ENCODE data around the gene GPX3. TPM values are rescaled to one million over a fixed set of nuclear protein-coding genes. Genes with fewer than 3 reads are reported as not detected.

The GPX3 gene
- total RNA-seq, 3 donors from 2014 or later, result 44.6 to 460 (median 147) TPM

GRCh38 chr5:151002681-151003502, 17.5 kb upstream of the GPX3 start:
- DNase-seq (no peak), ATAC-seq (no peak)
- Histone ChIP-seq H3K9me3 (no peaks in the 10 kb centered on the region), H3K4me1 (ENCODE audit: low read depth) (peaks cover 11% of the 10 kb centered on the region), H3K4me3 (no peak overlapping the region), H3K36me3 (ENCODE audit: low read depth) (no peaks in the 10 kb centered on the region)
- intact Hi-C loops (cut with DNase I, micrococcal nuclease), result loop anchor here in 1 of 2 donors (5.0 kb wide), 1 partner anchor 44 kb away; no protein-coding TSS in a partner anchor
- no peak for TF ChIP-seq CTCF (IDR thresholded peaks at IDR 0.05)

GRCh38 chr5:151003503-151003860, 16.9 kb upstream of the GPX3 start:
- TF ChIP-seq CTCF (IDR thresholded peaks at IDR 0.05), result no peak
- ATAC-seq, result no peak
- Histone ChIP-seq H3K4me3 (no peak overlapping the region), H3K9me3 (no peaks in the 10 kb centered on the region), H3K36me3 (ENCODE audit: low read depth) (no peaks in the 10 kb centered on the region), H3K4me1 (ENCODE audit: low read depth) (peaks cover 11% of the 10 kb centered on the region)
- no peak for DNase-seq
- intact Hi-C loops (cut with DNase I, micrococcal nuclease), result loop anchor here in 1 of 2 donors (5.0 kb wide), 1 partner anchor 44 kb away; no protein-coding TSS in a partner anchor

GRCh38 chr5:151004499-151004898, 15.9 kb upstream of the GPX3 start:
- intact Hi-C loops (cut with DNase I, micrococcal nuclease), result loop anchor here in 1 of 2 donors (5.0 kb wide), 1 partner anchor 43 kb away; no protein-coding TSS in a partner anchor
- Histone ChIP-seq H3K4me1 (ENCODE audit: low read depth) (peaks cover 11% of the 10 kb centered on the region), H3K36me3 (ENCODE audit: low read depth) (no peaks in the 10 kb centered on the region), H3K4me3 (no peak overlapping the region), H3K9me3 (no peaks in the 10 kb centered on the region)
- no peak for TF ChIP-seq CTCF (IDR thresholded peaks at IDR 0.05)
- peak; percentile 33 for ATAC-seq
- no peak for DNase-seq

- DNase-seq (no peak), ATAC-seq (peak; percentile 7)
- Histone ChIP-seq H3K4me1 (ENCODE audit: low read depth) (peaks cover 11% of the 10 kb centered on the region), H3K36me3 (ENCODE audit: low read depth) (no peaks in the 10 kb centered on the region), H3K9me3 (no peaks in the 10 kb centered on the region), H3K4me3 (no peak overlapping the region)
- intact Hi-C loops (cut with DNase I, micrococcal nuclease), result no loop called here
- TF ChIP-seq CTCF (IDR thresholded peaks at IDR 0.05), result no peak
These were observed 15.0 kb upstream of the GPX3 start for GRCh38 chr5:151005187-151005949.

GRCh38 chr5:151005950-151006576, 14.3 kb upstream of the GPX3 start:
- DNase-seq (peak; percentile 68 to 81 (median 78)), ATAC-seq (peak; percentile 62)
- peaks cover 11% of the 10 kb centered on the region for H3K4me1 ChIP-seq (ENCODE audit: low read depth)
- no peak for TF ChIP-seq CTCF (IDR thresholded peaks at IDR 0.05)
- no peaks in the 10 kb centered on the region for H3K9me3 ChIP-seq
- H3K36me3 ChIP-seq (ENCODE audit: low read depth), result no peaks in the 10 kb centered on the region
- no peak overlapping the region for H3K4me3 ChIP-seq
- intact Hi-C loops (cut with DNase I, micrococcal nuclease), result no loop called here
